GM23338 (cell line): ENCODE data around the gene ATP4B. TPM values are rescaled to one million over a fixed set of nuclear protein-coding genes. Genes with fewer than 3 reads are reported as not detected.

Source experiments
- ATAC-seq: fragments of 200-7000 bp; cut with Tn5 transposase; 3 replicates; pipeline ENCODE4 v1.9.1; 2020
- DNase-seq: peaks from one replicate; pipeline ENCODE4 v3.0.0-alpha.2; 2015; ENCODE audit warnings: low spot score
- H2AFZ ChIP-seq: fragments of 200-600 bp; sonication (generic); 2 replicates; pipeline ENCODE4 v1.8.0; 2016; ENCODE audit warnings: antibody characterized with exemption, mild to moderate bottlenecking, moderate library complexity
- H3F3A ChIP-seq: fragments of 200-600 bp; sonication (generic); replicated peaks from 2 replicates; pipeline ENCODE4 v1.8.0; 2017; ENCODE audit warnings: antibody characterized with exemption, mixed run types, low read depth
- H3K27ac ChIP-seq: fragments of 200-600 bp; sonication (generic); 2 replicates; pipeline ENCODE4 v1.6.1; 2016; ENCODE audit warnings: low read depth
- H3K27me3 ChIP-seq: fragments of 200-600 bp; sonication (generic); 2 replicates; pipeline ENCODE4 v1.8.0; 2016; ENCODE audit warnings: mild to moderate bottlenecking, mixed run types, moderate library complexity; ENCODE audit not compliant: insufficient read depth
- H3K36me3 ChIP-seq: fragments of 200-600 bp; sonication (generic); 2 replicates; pipeline ENCODE4 v1.8.0; 2016; ENCODE audit warnings: mild to moderate bottlenecking; ENCODE audit not compliant: insufficient read depth
- H3K4me1 ChIP-seq: fragments of 200-600 bp; sonication (generic); 2 replicates; pipeline ENCODE4 v1.8.0; 2016; ENCODE audit warnings: mild to moderate bottlenecking, moderate library complexity; ENCODE audit not compliant: insufficient read depth
- H3K4me2 ChIP-seq: fragments of 200-600 bp; sonication (generic); 2 replicates; pipeline ENCODE4 v1.7.1; 2017; ENCODE audit warnings: mixed run types
- H3K4me3 ChIP-seq: fragments of 200-600 bp; sonication (generic); 2 replicates; pipeline ENCODE4 v1.6.1; 2016; ENCODE audit warnings: mixed run types
- H3K79me2 ChIP-seq: fragments of 200-600 bp; sonication (generic); replicated peaks from 2 replicates; pipeline ENCODE4 v1.8.0; 2017; ENCODE audit warnings: mild to moderate bottlenecking; ENCODE audit not compliant: insufficient read depth
- H3K9me2 ChIP-seq: fragments of 200-600 bp; sonication (generic); 2 replicates; pipeline ENCODE4 v1.8.0; 2017; ENCODE audit not compliant: insufficient read depth
- H4K20me1 ChIP-seq: fragments of 200-600 bp; sonication (generic); replicated peaks from 2 replicates; pipeline ENCODE4 v1.8.0; 2017; ENCODE audit warnings: mild to moderate bottlenecking; ENCODE audit not compliant: insufficient read depth
- H3K27ac Mint-ChIP-seq: 2 replicates; pipeline ENCODE4 v1.8.0; 2020; ENCODE audit warnings: inconsistent platforms, mild to moderate bottlenecking, moderate library complexity, mixed read lengths
- H3K27me3 Mint-ChIP-seq: 3 replicates; pipeline ENCODE4 v1.8.0; 2022; ENCODE audit warnings: low read depth, mild to moderate bottlenecking, moderate library complexity, mixed read lengths, inconsistent platforms; ENCODE audit not compliant: insufficient read depth, poor library complexity
- H3K36me3 Mint-ChIP-seq: 3 replicates; pipeline ENCODE4 v1.8.0; 2021; ENCODE audit warnings: low read depth, mild to moderate bottlenecking, inconsistent platforms, moderate library complexity, mixed read lengths
- H3K4me1 Mint-ChIP-seq: 3 replicates; pipeline ENCODE4 v1.8.0; 2020; ENCODE audit warnings: mild to moderate bottlenecking, inconsistent platforms, mixed read lengths
- H3K4me3 Mint-ChIP-seq: 3 replicates; pipeline ENCODE4 v1.8.0; 2021; ENCODE audit warnings: moderate library complexity, mild to moderate bottlenecking, inconsistent platforms, mixed read lengths
- H3K9me3 Mint-ChIP-seq: 3 replicates; pipeline ENCODE4 v1.8.0; 2020; ENCODE audit warnings: moderate library complexity, mild to moderate bottlenecking, inconsistent platforms, mixed read lengths
- ETS1 ChIP-seq: IDR thresholded peaks from 2 replicates; pipeline ENCODE4 v1.6.1; 2016; ENCODE audit warnings: antibody characterized with exemption
- EZH2 ChIP-seq: fragments of 200-600 bp; sonication (generic); IDR thresholded peaks from one replicate; pipeline ENCODE4 v1.8.0; 2017; ENCODE audit warnings: antibody characterized with exemption, mild to moderate bottlenecking, low read depth; ENCODE audit not compliant: unreplicated experiment
- EZH2phosphoT487 ChIP-seq: fragments of 200-600 bp; sonication (generic); IDR thresholded peaks from one replicate; pipeline ENCODE4 v1.8.1; 2018; ENCODE audit warnings: antibody characterized with exemption; ENCODE audit not compliant: unreplicated experiment
- ZNF114 ChIP-seq: fragments of 250-450 bp; sonication (Bioruptor Pico); IDR thresholded peaks from 2 replicates; pipeline ENCODE4 v1.5.0; 2020; ENCODE audit warnings: mild to moderate bottlenecking, moderate library complexity
- ZNF331 ChIP-seq: fragments of 250-450 bp; sonication (Bioruptor Pico); IDR thresholded peaks from 2 replicates; pipeline ENCODE4 v1.5.0; 2020; ENCODE audit warnings: low read depth, mild to moderate bottlenecking, moderate library complexity
- polyA plus RNA-seq: library from polyadenylated mRNA; unstranded; fragments of >200 nt; fragmentation: Nextera tagmentation; extraction: Ambion mirVana; gene quantifications from 2 replicates; pipeline ENCODE4 v1.2.1, GENCODE V29; 2016
- total RNA-seq: library from RNA; depleted of rRNA; stranded (reverse); fragments of >200 nt; shearing (Covaris generic); gene quantifications from 2 replicates; pipeline ENCODE4 v1.2.3, GENCODE V29; 2014
- TF ChIP-seq, protein P1 (sequence below): fragments of 250-450 bp; sonication (Bioruptor Pico); IDR thresholded peaks from 2 replicates; pipeline ENCODE4 v1.5.0; 2020; ENCODE audit warnings: mild to moderate bottlenecking, moderate library complexity

ATP4B gene
- total and polyA plus RNA-seq, 2 experiments from 2014 or later, result not detected

DNA sequence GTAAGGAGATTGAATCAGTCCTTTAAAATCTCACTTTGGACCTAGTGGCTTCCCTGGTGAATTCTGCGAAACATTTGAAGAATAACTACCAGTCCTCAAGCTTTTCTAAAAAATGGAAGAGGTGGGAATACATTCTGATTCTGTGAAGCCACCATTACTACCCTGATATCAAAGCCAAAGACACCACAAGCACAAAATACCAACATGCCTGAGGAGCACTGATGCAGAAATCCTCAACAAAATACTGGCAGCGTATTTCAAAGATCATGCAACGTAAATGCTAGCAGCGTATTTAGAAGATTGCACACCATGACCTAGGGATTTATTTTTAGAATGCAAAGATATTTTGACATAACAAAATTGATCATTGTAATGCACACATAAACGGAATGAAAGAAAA, 14.4 kb downstream of the ATP4B start:
- H3K36me3 Mint-ChIP-seq, result peaks cover 61% of the 10 kb centered on the region
- H3K4me3 Mint-ChIP-seq, result no peak overlapping the region
- no peak for TF ChIP-seq EZH2
- TF ChIP-seq ZNF114 (CRISPR knock-in tag), result no peak
- TF ChIP-seq ZNF331 (CRISPR knock-in tag), result no peak
- no peak for TF ChIP-seq EZH2phosphoT487
- no peak for TF ChIP-seq ETS1
- TF ChIP-seq, protein P1, sequence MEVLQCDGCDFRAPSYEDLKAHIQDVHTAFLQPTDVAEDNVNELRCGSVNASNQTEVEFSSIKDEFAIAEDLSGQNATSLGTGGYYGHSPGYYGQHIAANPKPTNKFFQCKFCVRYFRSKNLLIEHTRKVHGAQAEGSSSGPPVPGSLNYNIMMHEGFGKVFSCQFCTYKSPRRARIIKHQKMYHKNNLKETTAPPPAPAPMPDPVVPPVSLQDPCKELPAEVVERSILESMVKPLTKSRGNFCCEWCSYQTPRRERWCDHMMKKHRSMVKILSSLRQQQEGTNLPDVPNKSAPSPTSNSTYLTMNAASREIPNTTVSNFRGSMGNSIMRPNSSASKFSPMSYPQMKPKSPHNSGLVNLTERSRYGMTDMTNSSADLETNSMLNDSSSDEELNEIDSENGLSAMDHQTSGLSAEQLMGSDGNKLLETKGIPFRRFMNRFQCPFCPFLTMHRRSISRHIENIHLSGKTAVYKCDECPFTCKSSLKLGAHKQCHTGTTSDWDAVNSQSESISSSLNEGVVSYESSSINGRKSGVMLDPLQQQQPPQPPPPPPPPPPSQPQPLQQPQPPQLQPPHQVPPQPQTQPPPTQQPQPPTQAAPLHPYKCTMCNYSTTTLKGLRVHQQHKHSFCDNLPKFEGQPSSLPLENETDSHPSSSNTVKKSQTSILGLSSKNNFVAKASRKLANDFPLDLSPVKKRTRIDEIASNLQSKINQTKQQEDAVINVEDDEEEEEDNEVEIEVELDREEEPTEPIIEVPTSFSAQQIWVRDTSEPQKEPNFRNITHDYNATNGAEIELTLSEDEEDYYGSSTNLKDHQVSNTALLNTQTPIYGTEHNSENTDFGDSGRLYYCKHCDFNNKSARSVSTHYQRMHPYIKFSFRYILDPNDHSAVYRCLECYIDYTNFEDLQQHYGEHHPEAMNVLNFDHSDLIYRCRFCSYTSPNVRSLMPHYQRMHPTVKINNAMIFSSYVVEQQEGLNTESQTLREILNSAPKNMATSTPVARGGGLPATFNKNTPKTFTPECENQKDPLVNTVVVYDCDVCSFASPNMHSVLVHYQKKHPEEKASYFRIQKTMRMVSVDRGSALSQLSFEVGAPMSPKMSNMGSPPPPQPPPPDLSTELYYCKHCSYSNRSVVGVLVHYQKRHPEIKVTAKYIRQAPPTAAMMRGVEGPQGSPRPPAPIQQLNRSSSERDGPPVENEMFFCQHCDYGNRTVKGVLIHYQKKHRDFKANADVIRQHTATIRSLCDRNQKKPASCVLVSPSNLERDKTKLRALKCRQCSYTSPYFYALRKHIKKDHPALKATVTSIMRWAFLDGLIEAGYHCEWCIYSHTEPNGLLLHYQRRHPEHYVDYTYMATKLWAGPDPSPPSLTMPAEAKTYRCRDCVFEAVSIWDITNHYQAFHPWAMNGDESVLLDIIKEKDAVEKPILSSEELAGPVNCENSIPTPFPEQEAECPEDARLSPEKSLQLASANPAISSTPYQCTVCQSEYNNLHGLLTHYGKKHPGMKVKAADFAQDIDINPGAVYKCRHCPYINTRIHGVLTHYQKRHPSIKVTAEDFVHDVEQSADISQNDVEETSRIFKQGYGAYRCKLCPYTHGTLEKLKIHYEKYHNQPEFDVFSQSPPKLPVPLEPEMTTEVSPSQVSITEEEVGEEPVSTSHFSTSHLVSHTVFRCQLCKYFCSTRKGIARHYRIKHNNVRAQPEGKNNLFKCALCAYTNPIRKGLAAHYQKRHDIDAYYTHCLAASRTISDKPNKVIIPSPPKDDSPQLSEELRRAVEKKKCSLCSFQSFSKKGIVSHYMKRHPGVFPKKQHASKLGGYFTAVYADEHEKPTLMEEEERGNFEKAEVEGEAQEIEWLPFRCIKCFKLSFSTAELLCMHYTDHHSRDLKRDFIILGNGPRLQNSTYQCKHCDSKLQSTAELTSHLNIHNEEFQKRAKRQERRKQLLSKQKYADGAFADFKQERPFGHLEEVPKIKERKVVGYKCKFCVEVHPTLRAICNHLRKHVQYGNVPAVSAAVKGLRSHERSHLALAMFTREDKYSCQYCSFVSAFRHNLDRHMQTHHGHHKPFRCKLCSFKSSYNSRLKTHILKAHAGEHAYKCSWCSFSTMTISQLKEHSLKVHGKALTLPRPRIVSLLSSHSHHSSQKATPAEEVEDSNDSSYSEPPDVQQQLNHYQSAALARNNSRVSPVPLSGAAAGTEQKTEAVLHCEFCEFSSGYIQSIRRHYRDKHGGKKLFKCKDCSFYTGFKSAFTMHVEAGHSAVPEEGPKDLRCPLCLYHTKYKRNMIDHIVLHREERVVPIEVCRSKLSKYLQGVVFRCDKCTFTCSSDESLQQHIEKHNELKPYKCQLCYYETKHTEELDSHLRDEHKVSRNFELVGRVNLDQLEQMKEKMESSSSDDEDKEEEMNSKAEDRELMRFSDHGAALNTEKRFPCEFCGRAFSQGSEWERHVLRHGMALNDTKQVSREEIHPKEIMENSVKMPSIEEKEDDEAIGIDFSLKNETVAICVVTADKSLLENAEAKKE (CRISPR knock-in tag), result no peak
- no peaks in the 10 kb centered on the region for H3F3A ChIP-seq
- DNase-seq (no peak), ATAC-seq (no peak)
- H3K4me1 ChIP-seq, result no peaks in the 10 kb centered on the region
- H3K27me3 ChIP-seq, result no peaks in the 10 kb centered on the region
- no peak overlapping the region for H3K27ac Mint-ChIP-seq
- no peaks in the 10 kb centered on the region for H3K9me2 ChIP-seq
- H3K27ac ChIP-seq, result no peak overlapping the region
- H2AFZ ChIP-seq, result no peak overlapping the region
- H3K36me3 ChIP-seq, result peaks cover 12% of the 10 kb centered on the region
- H3K4me3 ChIP-seq, result no peak overlapping the region
- peaks cover 30% of the 10 kb centered on the region; the same call in 2 of the 3 replicates for H3K9me3 Mint-ChIP-seq
- no peaks in the 10 kb centered on the region for H3K4me1 Mint-ChIP-seq
- no peak overlapping the region for H3K4me2 ChIP-seq
- no peaks in the 10 kb centered on the region for H3K79me2 ChIP-seq
- H3K27me3 Mint-ChIP-seq, result peaks cover 3% of the 10 kb centered on the region
- no peaks in the 10 kb centered on the region for H4K20me1 ChIP-seq
